ENCODE measurements around the gene AADACL2. TPM values are rescaled to one million over a fixed set of nuclear protein-coding genes. Genes with fewer than 3 reads are reported as not detected.

AADACL2 gene
- total and polyA plus RNA-seq, 2 of the 4 experiments (the other 2 are of a cell fraction) = not detected

Other genes starting within 250 kb of the AADACL2 start
- not detected in 2 replicates for gene AADAC, start 80.2 kb downstream of the AADACL2 start, total RNA-seq (2012; rRNA removed)
- gene AADAC, start 80.2 kb downstream of the AADACL2 start, polyA plus RNA-seq (2012; rRNA removed) = not detected in 2 replicates
- gene SUCNR1, start 139.7 kb downstream of the AADACL2 start, total RNA-seq (2012; rRNA removed) = not detected in 2 replicates
- not detected in 2 replicates for gene SUCNR1, start 139.7 kb downstream of the AADACL2 start, polyA plus RNA-seq (2012; rRNA removed)